WERI-Rb-1 (cell line): ENCODE data around the gene APOL3.

ENCODE experiments used
- DNase-seq: peaks from one replicate; pipeline ENCODE4 v3.0.0-alpha.2; 2020
- H3K27ac ChIP-seq: fragments of 250-450 bp; sonication (Bioruptor Pico); 2 replicates; pipeline ENCODE4 v1.5.1; 2020; ENCODE audit warnings: mild to moderate bottlenecking, moderate library complexity
- H3K27me3 ChIP-seq: fragments of 250-450 bp; sonication (Bioruptor Pico); 2 replicates; pipeline ENCODE4 v1.5.1; 2021; ENCODE audit warnings: mild to moderate bottlenecking, low read depth, moderate library complexity; ENCODE audit not compliant: insufficient read depth, severe bottlenecking
- H3K36me3 ChIP-seq: fragments of 250-450 bp; sonication (Bioruptor Pico); 2 replicates; pipeline ENCODE4 v1.5.1; 2020; ENCODE audit warnings: mild to moderate bottlenecking, moderate library complexity
- H3K4me3 ChIP-seq: 2 replicates; pipeline ENCODE4 v1.5.1; 2011; ENCODE audit warnings: low read depth, mild to moderate bottlenecking, control low read depth, low read length
- H3K9me3 ChIP-seq: fragments of 250-450 bp; sonication (Bioruptor Pico); 2 replicates; pipeline ENCODE4 v1.5.1; 2021; ENCODE audit warnings: mild to moderate bottlenecking, moderate library complexity; ENCODE audit not compliant: severe bottlenecking
- CTCF ChIP-seq: IDR thresholded peaks from 2 replicates; pipeline ENCODE4 v1.5.1; 2011; ENCODE audit warnings: low read depth, mild to moderate bottlenecking, control low read depth, inconsistent platforms, low read length

Gene APOL3

GRCh38 chr22:36131907-36132306 lies 28.6 kb downstream of the APOL3 start:
- H3K36me3 ChIP-seq, result no peaks in the 10 kb centered on the region
- TF ChIP-seq CTCF, result no peak
- DNase-seq, result no peak
- H3K27ac ChIP-seq, result no peak overlapping the region
- H3K27me3 ChIP-seq, result peaks cover 68% of the 10 kb centered on the region
- no peak overlapping the region for H3K4me3 ChIP-seq
- no peaks in the 10 kb centered on the region for H3K9me3 ChIP-seq

- Histone ChIP-seq H3K36me3 (no peaks in the 10 kb centered on the region), H3K4me3 (no peak overlapping the region), H3K27me3 (peaks cover 70% of the 10 kb centered on the region), H3K9me3 (no peaks in the 10 kb centered on the region), H3K27ac (no peak overlapping the region)
- DNase-seq, result no peak
- no peak for TF ChIP-seq CTCF
Measured at GRCh38 chr22:36129486-36130388, 30.8 kb downstream of the APOL3 start.

- Histone ChIP-seq H3K4me3 (no peak overlapping the region), H3K36me3 (no peaks in the 10 kb centered on the region), H3K27ac (no peak overlapping the region), H3K27me3 (peaks cover 69% of the 10 kb centered on the region), H3K9me3 (no peaks in the 10 kb centered on the region)
- TF ChIP-seq CTCF, result no peak
- no peak for DNase-seq
Measured at GRCh38 chr22:36129071-36129470, 31.5 kb downstream of the APOL3 start.

GRCh38 chr22:36125994-36126531 lies 34.5 kb downstream of the APOL3 start:
- Histone ChIP-seq H3K27me3 (peaks cover 41% of the 10 kb centered on the region), H3K27ac (no peak overlapping the region), H3K9me3 (no peaks in the 10 kb centered on the region), H3K4me3 (no peak overlapping the region), H3K36me3 (no peaks in the 10 kb centered on the region)
- TF ChIP-seq CTCF, result no peak
- DNase-seq, result no peak

GRCh38 chr22:36125434-36125833 lies 35.1 kb downstream of the APOL3 start:
- H3K27ac ChIP-seq, result no peak overlapping the region
- no peak for TF ChIP-seq CTCF
- H3K4me3 ChIP-seq, result no peak overlapping the region
- DNase-seq, result no peak
- peaks cover 37% of the 10 kb centered on the region for H3K27me3 ChIP-seq
- no peaks in the 10 kb centered on the region for H3K36me3 ChIP-seq
- no peaks in the 10 kb centered on the region for H3K9me3 ChIP-seq

- peaks cover 29% of the 10 kb centered on the region for H3K27me3 ChIP-seq
- H3K36me3 ChIP-seq, result no peaks in the 10 kb centered on the region
- DNase-seq, result no peak
- H3K4me3 ChIP-seq, result no peak overlapping the region
- no peak overlapping the region for H3K27ac ChIP-seq
- H3K9me3 ChIP-seq, result no peaks in the 10 kb centered on the region
- no peak for TF ChIP-seq CTCF
Measured at GRCh38 chr22:36124666-36125065, 35.9 kb downstream of the APOL3 start.
